ENCODE measurements around the gene GLUD1. TPM values are rescaled to one million over a fixed set of nuclear protein-coding genes. Genes with fewer than 3 reads are reported as not detected.
"Not testable (repeated sequence)": the region's sequence is repeated elsewhere in the genome, so short reads cannot be mapped to it uniquely, and the experiment has no call there.

The GLUD1 gene
- total RNA-seq, 1 donor = 123 TPM

- H3K4me1 ChIP-seq (ENCODE audit: insufficient read depth, low read length) = peaks cover 28% of the 10 kb centered on the region
- H3K9me3 ChIP-seq (ENCODE audit: low read depth, low read length) = no peaks in the 10 kb centered on the region
- H3K27me3 ChIP-seq (ENCODE audit: insufficient read depth, low read length) = no peaks in the 10 kb centered on the region
- peak overlapping the region; percentile 57 for H3K4me3 ChIP-seq (ENCODE audit: low read length)
Observed at GRCh38 chr10:87095236-87095945, 748 bp upstream of the GLUD1 start.

GRCh38 chr10:87093632-87094372 is 841 bp downstream of the GLUD1 start:
- peak overlapping the region; percentile 66 for H3K4me3 ChIP-seq (ENCODE audit: low read length)
- H3K27me3 ChIP-seq (ENCODE audit: insufficient read depth, low read length) = no peaks in the 10 kb centered on the region
- peaks cover 28% of the 10 kb centered on the region for H3K4me1 ChIP-seq (ENCODE audit: insufficient read depth, low read length)
- H3K9me3 ChIP-seq (ENCODE audit: low read depth, low read length) = no peaks in the 10 kb centered on the region

- Histone ChIP-seq H3K4me1 (ENCODE audit: insufficient read depth, low read length) (peaks cover 28% of the 10 kb centered on the region), H3K27me3 (ENCODE audit: insufficient read depth, low read length) (no peaks in the 10 kb centered on the region), H3K9me3 (ENCODE audit: low read depth, low read length) (no peaks in the 10 kb centered on the region), H3K4me3 (ENCODE audit: low read length) (peak overlapping the region; percentile 66)
Observed at GRCh38 chr10:87092861-87093631, 1.6 kb downstream of the GLUD1 start.

- Histone ChIP-seq H3K4me3 (ENCODE audit: low read length) (peak overlapping the region; percentile 66), H3K9me3 (ENCODE audit: low read depth, low read length) (no peaks in the 10 kb centered on the region), H3K4me1 (ENCODE audit: insufficient read depth, low read length) (peaks cover 28% of the 10 kb centered on the region), H3K27me3 (ENCODE audit: insufficient read depth, low read length) (no peaks in the 10 kb centered on the region)
Observed at GRCh38 chr10:87092376-87092860, 2.2 kb downstream of the GLUD1 start.

GRCh38 chr10:87090779-87091178 is 3.9 kb downstream of the GLUD1 start:
- H3K4me1 ChIP-seq (ENCODE audit: insufficient read depth, low read length) = peaks cover 21% of the 10 kb centered on the region
- H3K9me3 ChIP-seq (ENCODE audit: low read depth, low read length) = no peaks in the 10 kb centered on the region
- no peak overlapping the region for H3K4me3 ChIP-seq (ENCODE audit: low read length)
- H3K27me3 ChIP-seq (ENCODE audit: insufficient read depth, low read length) = no peaks in the 10 kb centered on the region

GRCh38 chr10:87089746-87090145 is 4.9 kb downstream of the GLUD1 start:
- Histone ChIP-seq H3K27me3 (ENCODE audit: insufficient read depth, low read length) (no peaks in the 10 kb centered on the region), H3K4me1 (ENCODE audit: insufficient read depth, low read length) (peaks cover 24% of the 10 kb centered on the region), H3K4me3 (ENCODE audit: low read length) (no peak overlapping the region), H3K9me3 (ENCODE audit: low read depth, low read length) (no peaks in the 10 kb centered on the region)

GRCh38 chr10:87085537-87085936 is 9.1 kb downstream of the GLUD1 start:
- no peak overlapping the region for H3K4me3 ChIP-seq (ENCODE audit: low read length)
- H3K9me3 ChIP-seq (ENCODE audit: low read depth, low read length) = no peaks in the 10 kb centered on the region
- peaks cover 18% of the 10 kb centered on the region for H3K4me1 ChIP-seq (ENCODE audit: insufficient read depth, low read length)
- H3K27me3 ChIP-seq (ENCODE audit: insufficient read depth, low read length) = no peaks in the 10 kb centered on the region

GRCh38 chr10:87084291-87084782 is 10.3 kb downstream of the GLUD1 start:
- H3K9me3 ChIP-seq (ENCODE audit: low read depth, low read length); H3K27me3 ChIP-seq (ENCODE audit: insufficient read depth, low read length); H3K4me3 ChIP-seq (ENCODE audit: low read length): not testable (repeated sequence)
- peaks cover 18% of the 10 kb centered on the region for H3K4me1 ChIP-seq (ENCODE audit: insufficient read depth, low read length)

- peaks cover 18% of the 10 kb centered on the region for H3K4me1 ChIP-seq (ENCODE audit: insufficient read depth, low read length)
- not testable (repeated sequence) for H3K27me3 ChIP-seq (ENCODE audit: insufficient read depth, low read length); H3K4me3 ChIP-seq (ENCODE audit: low read length); H3K9me3 ChIP-seq (ENCODE audit: low read depth, low read length)
Observed at GRCh38 chr10:87083576-87084290, 10.9 kb downstream of the GLUD1 start.

- H3K9me3 ChIP-seq (ENCODE audit: low read depth, low read length); H3K27me3 ChIP-seq (ENCODE audit: insufficient read depth, low read length); H3K4me3 ChIP-seq (ENCODE audit: low read length): not testable (repeated sequence)
- H3K4me1 ChIP-seq (ENCODE audit: insufficient read depth, low read length) = peaks cover 18% of the 10 kb centered on the region
Observed at GRCh38 chr10:87082219-87082618, 12.4 kb downstream of the GLUD1 start.

GRCh38 chr10:87081574-87081973 is 13.1 kb downstream of the GLUD1 start:
- not testable (repeated sequence) for H3K27me3 ChIP-seq (ENCODE audit: insufficient read depth, low read length); H3K4me3 ChIP-seq (ENCODE audit: low read length); H3K9me3 ChIP-seq (ENCODE audit: low read depth, low read length)
- peaks cover 18% of the 10 kb centered on the region for H3K4me1 ChIP-seq (ENCODE audit: insufficient read depth, low read length)

GRCh38 chr10:87080621-87081020 is 14.0 kb downstream of the GLUD1 start:
- H3K4me3 ChIP-seq (ENCODE audit: low read length); H3K27me3 ChIP-seq (ENCODE audit: insufficient read depth, low read length): not testable (repeated sequence)
- H3K4me1 ChIP-seq (ENCODE audit: insufficient read depth, low read length) = peaks cover 18% of the 10 kb centered on the region

GRCh38 chr10:87079106-87079836 is 15.4 kb downstream of the GLUD1 start:
- no peaks in the 10 kb centered on the region for H3K27me3 ChIP-seq (ENCODE audit: insufficient read depth, low read length)
- no peaks in the 10 kb centered on the region for H3K9me3 ChIP-seq (ENCODE audit: low read depth, low read length)
- peaks cover 10% of the 10 kb centered on the region for H3K4me1 ChIP-seq (ENCODE audit: insufficient read depth, low read length)
- H3K4me3 ChIP-seq (ENCODE audit: low read length) = no peak overlapping the region

More at GRCh38 chr10:87080621-87081020, 14.0 kb downstream of the GLUD1 start:
- H3K9me3 ChIP-seq (ENCODE audit: low read depth, low read length) = not testable (repeated sequence)

- H3K9me3 ChIP-seq (ENCODE audit: low read depth, low read length); H3K27me3 ChIP-seq (ENCODE audit: insufficient read depth, low read length); H3K4me3 ChIP-seq (ENCODE audit: low read length); H3K4me1 ChIP-seq (ENCODE audit: insufficient read depth, low read length): not testable (repeated sequence)
Observed at GRCh38 chr10:87076421-87076820, 18.2 kb downstream of the GLUD1 start.

All from mononuclear cell (primary cell).